Gastroesophageal sphincter (tissue), 3 donors: ENCODE data around the gene RNF44.

Source experiments
- EP300 ChIP-seq: sonication (generic); formaldehyde crosslinking; IDR thresholded peaks from one replicate; pipeline ENCODE4 v1.6.1; 2017; ENCODE audit warnings: antibody characterized with exemption, mild to moderate bottlenecking
- POLR2AphosphoS5 ChIP-seq: sonication (generic); formaldehyde crosslinking; IDR thresholded peaks from one replicate; pipeline ENCODE4 v1.6.1; 2017; ENCODE audit warnings: antibody characterized with exemption
- TF ChIP-seq, protein P1 (sequence below), 4 experiments: fragments of 200-600 bp in 2 of 4; fragments of 450-650 bp in 2 of 4; sonication (generic) in 1 of 4; IDR thresholded peaks; one replicate each; pipeline ENCODE4 v1.5.1; 2017 to 2019; ENCODE audit warnings: antibody characterized with exemption in 4 of 4, mild to moderate bottlenecking in 2 of 4, moderate library complexity in 2 of 4

DNA sequence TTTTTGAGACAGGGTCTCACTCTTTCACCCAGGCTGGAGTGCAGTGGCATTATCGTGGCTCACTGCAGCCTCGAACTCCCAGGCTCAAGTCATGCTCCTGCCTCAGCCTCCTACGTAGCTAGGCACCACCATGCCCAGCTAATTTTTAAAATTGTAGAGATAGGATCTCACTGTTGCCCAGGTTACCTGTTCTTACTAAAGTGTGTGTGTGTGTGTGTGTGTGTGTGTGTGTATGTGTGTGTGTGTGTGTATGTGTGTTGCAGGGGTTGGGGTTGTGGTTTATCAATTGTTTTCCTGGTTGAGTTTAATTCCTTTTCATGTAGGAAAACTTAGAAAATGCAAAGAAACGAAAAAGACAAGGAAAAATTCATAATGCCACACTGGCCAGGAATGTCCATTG lies 21.8 kb downstream of the RNF44 start:
- TF ChIP-seq, protein P1, sequence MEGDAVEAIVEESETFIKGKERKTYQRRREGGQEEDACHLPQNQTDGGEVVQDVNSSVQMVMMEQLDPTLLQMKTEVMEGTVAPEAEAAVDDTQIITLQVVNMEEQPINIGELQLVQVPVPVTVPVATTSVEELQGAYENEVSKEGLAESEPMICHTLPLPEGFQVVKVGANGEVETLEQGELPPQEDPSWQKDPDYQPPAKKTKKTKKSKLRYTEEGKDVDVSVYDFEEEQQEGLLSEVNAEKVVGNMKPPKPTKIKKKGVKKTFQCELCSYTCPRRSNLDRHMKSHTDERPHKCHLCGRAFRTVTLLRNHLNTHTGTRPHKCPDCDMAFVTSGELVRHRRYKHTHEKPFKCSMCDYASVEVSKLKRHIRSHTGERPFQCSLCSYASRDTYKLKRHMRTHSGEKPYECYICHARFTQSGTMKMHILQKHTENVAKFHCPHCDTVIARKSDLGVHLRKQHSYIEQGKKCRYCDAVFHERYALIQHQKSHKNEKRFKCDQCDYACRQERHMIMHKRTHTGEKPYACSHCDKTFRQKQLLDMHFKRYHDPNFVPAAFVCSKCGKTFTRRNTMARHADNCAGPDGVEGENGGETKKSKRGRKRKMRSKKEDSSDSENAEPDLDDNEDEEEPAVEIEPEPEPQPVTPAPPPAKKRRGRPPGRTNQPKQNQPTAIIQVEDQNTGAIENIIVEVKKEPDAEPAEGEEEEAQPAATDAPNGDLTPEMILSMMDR (IDR thresholded peaks at IDR 0.05), result no peak
- TF ChIP-seq POLR2AphosphoS5 (no peak), EP300 (no peak)
